Peyer's patch (tissue), 4 donors: Measurements from ENCODE around the gene RPS18.

Source experiments
- CTCF ChIP-seq, 6 experiments: fragments of 450-650 bp in 4 of 6; fragments of 200-600 bp in 2 of 6; sonication (generic) in 1 of 6; IDR thresholded peaks; one replicate each; pipeline ENCODE4 v1.5.1; 2017 to 2019; ENCODE audit warnings: antibody characterized with exemption in 6 of 6, mild to moderate bottlenecking in 3 of 6, moderate library complexity in 1 of 6
- POLR2A ChIP-seq, 2 donors: fragments of 450-650 bp; IDR thresholded peaks; one replicate each; pipeline ENCODE4 v1.5.1; 2017; ENCODE audit warnings: antibody characterized with exemption in 2 of 2, mild to moderate bottlenecking in 2 of 2, moderate library complexity in 2 of 2

- TF ChIP-seq CTCF (IDR thresholded peaks at IDR 0.05) (no peak), POLR2A (IDR thresholded peaks at IDR 0.05) (no peak)
Observed at GRCh38 chr6:33290459-33290858, 18.6 kb downstream of the RPS18 start.
